Mucosa of gallbladder (tissue), 1 donor: Measurements from ENCODE around the gene RUSF1. TPM values are rescaled to one million over a fixed set of nuclear protein-coding genes. Genes with fewer than 3 reads are reported as not detected.
"Not testable (repeated sequence)": the region's sequence is repeated elsewhere in the genome, so short reads cannot be mapped to it uniquely, and the experiment has no call there.

Experiments
- DNase-seq: peaks from one replicate; pipeline ENCODE4 v3.0.0-alpha.2; 2020; ENCODE audit warnings: low spot score
- total RNA-seq: library from RNA; stranded (reverse); gene quantifications from one replicate; pipeline ENCODE4 v1.2.1, GENCODE V29; 2021
- donor health status: DM: no; HTN: no; CAD: no.

The RUSF1 gene
- total RNA-seq, 1 donor from 2014 or later = 82.6 TPM

DNA sequence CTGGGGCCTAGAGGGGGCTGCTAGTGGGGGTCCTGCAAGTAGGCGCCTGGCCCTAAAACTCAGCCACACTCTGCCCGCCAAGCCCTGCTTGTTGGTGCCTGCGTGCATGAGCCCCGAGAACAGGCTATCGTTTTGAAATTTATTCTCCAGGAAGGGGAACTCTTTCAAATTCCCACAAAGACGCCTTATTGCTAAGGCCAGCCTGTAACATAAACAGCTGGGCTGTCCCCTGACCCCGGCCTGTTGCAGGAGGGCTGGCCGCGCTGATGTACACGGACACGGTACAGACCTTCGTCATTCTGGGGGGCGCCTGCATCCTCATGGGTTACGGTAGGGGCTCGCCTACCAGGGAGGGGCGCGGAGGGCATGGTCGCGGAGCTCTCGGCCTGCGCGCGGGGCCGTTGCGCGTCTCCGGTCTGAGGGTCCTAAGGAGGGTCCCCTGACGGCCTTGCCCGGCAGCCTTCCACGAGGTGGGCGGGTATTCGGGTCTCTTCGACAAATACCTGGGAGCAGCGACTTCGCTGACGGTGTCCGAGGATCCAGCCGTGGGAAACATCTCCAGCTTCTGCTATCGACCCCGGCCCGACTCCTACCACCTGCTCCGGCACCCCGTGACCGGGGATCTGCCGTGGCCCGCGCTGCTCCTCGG lies 21.0 kb downstream of the RUSF1 start:
- no peak for DNase-seq

DNA sequence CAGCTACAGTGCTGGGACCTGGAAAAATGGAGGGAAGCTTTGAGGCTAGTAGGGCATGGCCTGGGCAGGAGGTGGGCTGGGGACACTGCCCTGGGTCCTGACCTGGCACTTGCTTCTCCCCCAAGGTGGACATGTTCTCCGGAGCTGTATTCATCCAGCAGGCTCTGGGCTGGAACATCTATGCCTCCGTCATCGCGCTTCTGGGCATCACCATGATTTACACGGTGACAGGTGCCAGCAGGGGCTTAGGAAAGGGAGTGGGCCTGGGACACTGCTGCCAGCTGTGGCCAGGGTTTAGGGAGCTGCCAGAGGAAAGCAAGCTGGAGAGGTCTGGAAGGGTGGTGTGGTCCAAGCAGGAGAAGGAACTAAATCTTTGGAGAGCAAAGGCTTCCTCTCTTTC lies 22.1 kb downstream of the RUSF1 start:
- no peak for DNase-seq

DNA sequence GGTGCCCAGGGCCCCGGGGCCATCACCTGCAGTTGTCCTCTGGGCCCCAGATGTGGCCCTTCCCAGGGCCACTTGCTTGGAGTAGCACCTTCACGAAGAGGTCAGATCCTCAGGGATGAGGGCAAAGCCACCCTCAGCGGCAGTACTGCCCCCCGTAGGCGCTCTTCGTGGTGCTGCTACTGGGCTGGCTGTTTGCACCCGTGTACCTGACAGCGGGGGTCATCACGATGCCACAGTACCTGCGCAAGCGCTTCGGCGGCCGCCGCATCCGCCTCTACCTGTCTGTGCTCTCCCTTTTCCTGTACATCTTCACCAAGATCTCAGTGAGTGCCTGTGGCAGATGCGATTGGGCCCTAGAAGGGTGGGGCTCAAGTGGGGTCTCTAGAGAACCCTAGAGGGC lies 22.6 kb downstream of the RUSF1 start:
- DNase-seq = no peak

DNA sequence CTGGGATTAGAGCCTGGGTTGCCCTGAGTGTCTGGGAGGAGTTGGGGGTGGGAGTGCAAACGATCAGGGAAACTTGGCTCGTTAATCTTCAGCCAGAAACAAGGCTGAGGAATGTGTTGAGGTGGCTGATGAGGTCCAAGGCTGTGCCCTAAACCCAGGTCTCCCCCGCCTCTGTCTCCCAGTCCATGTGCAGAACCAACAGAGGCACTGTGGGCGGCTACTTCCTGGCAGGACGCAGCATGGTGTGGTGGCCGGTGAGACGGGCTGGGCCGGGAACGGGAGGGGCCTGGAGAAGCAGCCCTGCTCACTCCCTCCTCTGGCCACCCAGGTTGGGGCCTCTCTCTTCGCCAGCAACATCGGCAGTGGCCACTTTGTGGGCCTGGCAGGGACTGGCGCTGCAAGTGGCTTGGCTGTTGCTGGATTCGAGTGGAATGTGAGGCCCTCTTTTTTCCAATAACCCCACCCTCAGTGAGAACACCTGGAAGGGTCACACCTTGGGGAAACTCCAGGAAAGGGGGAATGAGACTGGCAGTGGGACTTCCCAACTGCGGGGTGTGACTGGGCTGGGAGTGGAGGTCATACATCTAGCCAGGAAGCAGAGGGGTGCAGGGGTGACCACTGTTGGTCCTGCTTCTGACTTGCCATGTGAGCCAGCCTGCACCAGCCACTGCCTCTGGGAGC lies 23.6 kb downstream of the RUSF1 start:
- peak; percentile 67 for DNase-seq

DNA sequence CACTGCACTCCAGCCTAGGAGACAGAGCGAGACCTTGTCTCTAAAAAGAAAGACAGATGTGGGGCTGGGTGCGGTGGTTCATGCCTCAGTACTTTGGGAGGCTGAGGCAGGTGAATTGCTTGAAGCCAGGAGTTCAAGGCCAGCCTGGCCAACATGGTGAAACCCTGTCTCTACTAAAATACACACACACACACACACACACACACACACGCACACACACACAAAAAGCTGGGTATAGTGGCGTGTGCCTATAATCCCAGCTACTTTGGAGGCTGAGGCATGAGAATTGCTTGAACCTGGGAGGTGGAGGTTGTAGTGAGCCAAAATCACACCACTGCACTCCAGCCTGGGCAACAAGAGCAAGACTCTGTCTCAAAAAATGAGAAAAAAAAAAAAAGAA lies 24.1 kb downstream of the RUSF1 start:
- not testable (repeated sequence) for DNase-seq

DNA sequence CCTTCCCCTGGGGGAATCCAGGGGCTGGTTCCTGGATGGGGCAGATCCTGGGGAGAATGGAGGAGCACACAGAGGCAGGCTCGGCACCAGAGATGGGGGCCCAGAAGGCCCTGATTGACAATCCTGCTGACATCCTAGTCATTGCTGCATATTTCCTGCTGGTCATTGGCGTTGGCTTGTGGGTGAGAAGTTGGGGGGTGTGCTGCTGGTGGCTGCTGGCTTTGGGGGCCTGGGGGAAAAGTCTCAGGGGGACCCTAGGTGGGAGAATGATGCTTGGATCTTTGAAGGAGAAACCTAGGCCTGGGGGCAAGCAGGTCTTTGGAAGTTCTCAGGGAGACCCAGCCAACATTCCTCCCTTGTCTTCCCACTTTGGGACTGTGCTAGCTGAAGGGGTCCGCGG lies 25.1 kb downstream of the RUSF1 start, which contains the start of gene SLC5A2:
SLC5A2 (plus strand) TSS at position 43 of the 400 bp plus-strand sequence; CDS start at position 57, 14 bp downstream.
- no peak for DNase-seq

DNA sequence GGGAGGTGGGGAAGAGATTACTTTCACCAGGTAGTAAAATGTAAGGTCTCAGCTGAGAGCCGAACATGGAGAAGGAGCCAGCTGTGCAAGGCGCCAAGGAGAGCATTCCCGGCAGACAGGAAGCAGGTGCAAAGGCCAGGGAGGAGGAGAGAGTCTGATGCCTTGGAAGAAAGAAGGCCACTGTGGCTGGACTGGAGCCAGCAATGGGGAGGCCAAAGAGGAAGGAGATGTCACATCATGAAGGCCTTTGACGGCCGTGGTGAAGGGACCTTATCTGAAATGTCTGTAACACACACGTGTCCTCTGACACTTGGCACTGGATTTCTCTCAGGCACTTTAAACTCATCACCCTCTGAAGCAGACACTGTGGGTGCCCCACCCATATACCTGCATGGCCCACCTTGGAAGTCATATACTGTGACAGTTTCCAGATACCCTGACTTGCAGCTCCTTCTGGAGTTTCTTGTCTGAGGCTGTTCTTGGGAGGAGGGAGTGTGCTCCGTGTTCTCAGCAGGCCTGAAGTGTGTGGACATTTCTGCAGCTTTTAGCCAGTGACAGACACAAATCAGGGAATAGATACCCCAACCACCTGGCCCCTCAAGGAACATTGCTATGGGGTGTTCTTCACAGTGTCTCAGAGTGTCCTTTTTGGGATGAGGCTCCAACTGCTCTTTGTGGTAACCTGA lies 27.2 kb downstream of the RUSF1 start:
- DNase-seq = peak; percentile 61

DNA sequence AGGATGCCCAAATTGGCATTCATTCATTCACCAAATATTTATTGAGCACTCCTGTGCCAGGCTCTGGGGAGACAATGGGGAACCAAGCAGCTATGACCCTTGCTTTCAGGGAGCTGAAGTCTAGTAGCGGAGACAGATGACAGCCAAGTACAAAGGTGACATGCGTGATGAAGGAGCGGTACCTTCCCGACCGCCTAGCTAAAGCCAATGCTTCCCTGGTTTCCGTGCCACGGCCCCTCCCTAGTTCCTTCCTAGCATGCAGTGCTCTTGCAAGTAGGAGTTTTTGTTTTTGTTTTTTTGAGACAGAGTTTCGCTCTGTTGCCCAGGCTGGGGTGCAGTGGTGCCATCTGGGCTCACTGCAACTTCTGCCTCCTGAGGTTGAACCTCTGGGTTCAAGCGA lies 28.4 kb downstream of the RUSF1 start:
- DNase-seq = no peak

DNA sequence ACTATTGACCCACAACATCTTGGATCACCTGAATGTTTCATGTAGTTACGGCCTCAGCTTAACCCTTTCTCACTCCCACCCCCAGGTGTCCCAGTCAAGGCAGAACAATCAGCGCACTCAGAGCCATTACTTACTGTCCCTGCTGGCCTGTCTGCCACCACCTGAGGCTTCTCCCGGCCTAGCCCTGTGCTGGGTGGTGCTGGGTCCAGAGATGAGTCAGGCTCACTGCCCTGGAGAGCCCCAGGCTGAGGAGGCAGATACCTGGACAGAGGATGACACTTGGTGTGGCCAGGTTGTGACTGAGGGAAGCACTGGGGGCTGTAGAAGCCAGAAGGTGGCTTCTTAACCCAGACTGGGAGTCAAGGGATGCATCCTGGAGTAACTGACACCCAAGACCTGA lies 29.2 kb downstream of the RUSF1 start:
- DNase-seq = no peak

DNA sequence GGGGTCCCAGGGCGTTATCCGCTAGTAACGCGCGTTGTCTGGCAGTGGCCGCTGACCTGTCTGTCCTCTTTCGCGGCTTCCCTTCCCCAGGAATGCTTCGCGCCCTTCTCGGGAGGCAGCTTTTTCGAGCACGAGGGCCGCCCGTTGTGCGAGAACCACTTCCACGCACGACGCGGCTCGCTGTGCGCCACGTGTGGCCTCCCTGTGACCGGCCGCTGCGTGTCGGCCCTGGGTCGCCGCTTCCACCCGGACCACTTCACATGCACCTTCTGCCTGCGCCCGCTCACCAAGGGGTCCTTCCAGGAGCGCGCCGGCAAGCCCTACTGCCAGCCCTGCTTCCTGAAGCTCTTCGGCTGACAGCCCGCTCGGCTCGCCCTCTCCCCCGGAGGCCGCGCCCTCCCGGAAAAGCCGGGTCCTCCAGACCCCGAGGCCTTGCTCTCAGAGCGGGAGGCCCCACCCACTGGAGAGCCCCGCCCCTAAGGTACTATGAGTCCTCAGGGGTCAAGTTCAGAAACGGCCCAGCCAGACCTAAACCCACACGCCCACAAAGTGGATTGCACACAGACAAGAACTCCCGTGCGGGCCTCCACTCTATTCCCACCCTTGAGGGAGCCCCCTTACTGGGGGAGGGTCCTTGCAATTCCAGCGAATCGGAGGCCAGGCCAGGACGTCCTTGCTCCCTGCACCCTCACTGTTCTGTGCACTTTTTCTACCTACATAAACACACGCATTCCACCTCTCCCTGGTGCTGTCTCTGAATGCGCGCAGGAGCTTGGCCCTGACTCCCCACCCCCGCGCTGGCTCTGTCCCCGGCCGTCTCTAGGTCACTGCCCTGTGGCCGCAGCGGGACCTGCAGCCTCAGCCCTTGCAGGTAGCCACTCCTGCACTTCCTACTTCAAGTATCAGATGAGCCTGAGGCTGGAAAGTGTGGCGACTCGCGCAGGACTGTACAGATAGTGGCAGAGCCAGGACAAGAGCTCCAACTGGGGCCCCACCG lies 30.7 kb downstream of the RUSF1 start:
- DNase-seq = no peak

DNA sequence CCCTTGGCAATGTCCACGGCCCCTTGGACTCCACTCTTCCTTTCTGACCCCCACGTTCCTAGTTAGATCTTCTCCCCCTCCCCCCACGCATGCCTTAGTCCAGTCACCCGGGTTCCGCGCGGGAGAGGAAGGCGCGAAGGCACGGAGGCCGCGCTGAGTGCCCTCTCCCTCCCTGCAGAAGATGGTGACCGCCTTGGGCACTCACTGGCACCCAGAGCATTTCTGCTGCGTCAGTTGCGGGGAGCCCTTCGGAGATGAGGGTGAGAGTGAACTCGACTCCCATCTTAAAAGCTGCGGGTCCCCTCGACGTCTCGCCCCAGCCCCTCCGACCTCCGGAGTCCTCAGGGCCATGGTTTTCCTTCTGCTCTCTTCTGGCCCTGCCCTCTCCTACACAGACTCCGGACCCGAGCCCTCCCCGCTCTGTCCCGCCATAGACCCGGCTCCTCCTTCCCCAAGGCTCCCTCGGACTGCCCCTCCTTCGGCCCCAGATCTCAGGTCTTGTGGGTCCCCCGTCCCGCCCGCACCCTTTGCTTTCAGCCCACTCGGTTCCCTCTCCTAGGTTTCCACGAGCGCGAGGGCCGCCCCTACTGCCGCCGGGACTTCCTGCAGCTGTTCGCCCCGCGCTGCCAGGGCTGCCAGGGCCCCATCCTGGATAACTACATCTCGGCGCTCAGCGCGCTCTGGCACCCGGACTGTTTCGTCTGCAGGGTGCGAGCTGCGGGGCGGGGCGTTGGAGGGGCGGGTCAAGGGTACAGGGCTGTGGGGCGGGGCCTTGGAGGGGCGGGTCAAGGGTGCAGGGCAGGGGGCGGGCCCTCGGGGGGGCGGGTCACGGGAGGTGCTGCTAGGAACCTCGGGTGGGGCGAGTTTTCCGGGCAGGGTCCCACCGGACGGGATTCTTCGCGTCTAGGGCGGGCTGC lies 31.6 kb downstream of the RUSF1 start:
- DNase-seq = peak; percentile 72

DNA sequence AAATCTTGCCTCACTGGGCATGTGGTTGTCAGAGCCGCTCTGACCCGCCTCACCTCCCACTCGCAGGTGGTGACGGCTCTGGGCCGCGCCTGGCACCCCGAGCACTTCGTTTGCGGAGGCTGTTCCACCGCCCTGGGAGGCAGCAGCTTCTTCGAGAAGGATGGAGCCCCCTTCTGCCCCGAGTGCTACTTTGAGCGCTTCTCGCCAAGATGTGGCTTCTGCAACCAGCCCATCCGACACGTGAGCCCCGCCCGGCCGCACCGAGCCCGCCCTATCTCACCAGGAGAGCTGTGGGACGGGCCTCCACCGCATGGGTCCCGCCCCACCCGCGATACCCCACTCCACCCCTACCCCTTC lies 32.3 kb downstream of the RUSF1 start:
- DNase-seq = no peak

DNA sequence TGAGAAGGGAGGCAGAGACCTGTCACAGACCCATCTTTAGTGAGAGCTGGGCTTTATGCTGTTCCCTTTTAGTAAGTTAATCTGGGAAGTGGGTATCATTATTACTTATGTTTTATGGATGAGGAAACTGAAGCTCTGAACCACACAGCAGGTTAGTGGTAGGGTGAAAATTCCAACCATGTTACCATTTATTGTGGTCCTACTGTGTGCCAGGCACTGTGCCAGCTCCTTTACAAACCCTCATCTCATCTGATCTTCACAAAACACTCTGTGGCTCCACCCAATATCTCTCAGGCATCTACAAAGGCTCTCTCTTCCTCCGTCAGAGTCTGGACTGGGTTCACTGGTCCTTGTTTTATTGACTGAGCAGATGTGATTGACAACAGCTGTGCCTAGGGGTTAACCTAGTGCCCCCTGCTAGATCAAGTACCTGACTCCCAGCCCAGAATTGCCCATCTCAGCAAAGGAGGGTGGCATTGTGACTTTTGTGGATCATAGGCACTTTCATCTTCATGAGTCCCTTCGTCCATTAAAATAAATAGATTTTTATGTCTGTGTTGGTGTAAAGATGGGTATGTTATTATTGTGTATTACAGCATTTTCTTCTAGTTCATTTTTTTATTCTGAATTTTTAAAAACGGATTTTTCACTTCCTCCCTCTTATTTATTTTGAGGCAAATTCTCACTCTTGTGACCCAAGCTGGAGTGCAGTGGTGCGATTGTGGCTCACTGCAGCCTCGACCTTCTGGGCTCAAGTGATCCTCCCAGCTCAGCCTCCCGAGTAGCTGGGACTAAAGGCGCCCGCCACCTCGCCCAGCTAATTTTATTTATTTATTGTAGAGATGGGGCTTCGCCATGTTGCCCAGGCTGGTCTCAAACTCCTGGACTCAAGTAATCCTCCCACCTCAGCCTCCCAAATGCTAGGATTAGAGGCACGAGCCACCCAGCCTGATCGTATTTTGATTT lies 33.1 kb downstream of the RUSF1 start:
- DNase-seq = no peak

DNA sequence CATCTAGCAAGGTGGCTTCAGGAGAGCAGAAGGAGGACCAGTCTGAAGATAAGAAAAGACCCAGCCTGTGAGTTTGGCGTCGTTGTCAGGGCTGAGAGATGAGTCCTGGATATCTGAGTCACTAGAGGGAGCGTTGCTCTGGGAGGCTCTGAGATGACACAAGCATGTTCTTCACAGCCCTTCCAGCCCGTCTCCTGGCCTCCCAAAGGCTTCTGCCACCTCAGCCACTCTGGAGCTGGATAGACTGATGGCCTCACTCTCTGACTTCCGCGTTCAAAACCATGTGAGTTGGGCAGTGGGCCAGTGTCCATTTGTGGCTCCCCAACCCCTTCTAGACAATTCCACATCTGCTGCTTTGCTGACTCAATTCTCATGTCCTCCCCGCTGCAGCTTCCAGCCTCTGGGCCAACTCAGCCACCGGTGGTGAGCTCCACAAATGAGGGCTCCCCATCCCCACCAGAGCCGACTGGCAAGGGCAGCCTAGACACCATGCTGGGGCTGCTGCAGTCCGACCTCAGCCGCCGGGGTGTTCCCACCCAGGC lies 33.9 kb downstream of the RUSF1 start:
- DNase-seq = no peak

DNA sequence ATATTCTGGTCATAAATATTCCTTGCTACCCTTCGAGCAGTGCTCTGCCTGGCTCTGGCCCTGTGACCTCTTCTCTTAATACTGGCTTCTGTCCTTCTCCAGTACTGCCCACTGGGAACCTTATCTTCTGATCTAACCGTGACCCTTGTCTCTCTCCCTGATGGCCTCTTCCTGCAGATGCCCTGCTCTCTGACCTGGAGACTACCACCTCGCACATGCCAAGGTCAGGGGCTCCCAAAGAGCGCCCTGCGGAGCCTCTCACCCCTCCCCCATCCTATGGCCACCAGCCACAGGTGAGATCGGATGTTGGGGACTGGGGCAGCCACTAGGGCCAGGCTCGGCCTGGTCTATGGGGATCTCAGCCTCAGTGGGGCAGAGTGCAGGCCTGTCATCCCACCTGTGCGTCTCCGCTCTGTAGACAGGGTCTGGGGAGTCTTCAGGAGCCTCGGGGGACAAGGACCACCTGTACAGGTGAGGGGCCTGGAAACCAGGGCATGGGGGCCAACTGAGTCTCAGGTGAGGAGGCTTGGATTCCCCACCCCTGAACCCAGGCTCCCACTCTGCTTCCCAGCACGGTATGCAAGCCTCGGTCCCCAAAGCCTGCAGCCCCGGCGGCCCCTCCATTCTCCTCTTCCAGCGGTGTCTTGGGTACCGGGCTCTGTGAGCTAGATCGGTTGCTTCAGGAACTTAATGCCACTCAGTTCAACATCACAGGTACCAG lies 34.8 kb downstream of the RUSF1 start:
- DNase-seq = no peak

DNA sequence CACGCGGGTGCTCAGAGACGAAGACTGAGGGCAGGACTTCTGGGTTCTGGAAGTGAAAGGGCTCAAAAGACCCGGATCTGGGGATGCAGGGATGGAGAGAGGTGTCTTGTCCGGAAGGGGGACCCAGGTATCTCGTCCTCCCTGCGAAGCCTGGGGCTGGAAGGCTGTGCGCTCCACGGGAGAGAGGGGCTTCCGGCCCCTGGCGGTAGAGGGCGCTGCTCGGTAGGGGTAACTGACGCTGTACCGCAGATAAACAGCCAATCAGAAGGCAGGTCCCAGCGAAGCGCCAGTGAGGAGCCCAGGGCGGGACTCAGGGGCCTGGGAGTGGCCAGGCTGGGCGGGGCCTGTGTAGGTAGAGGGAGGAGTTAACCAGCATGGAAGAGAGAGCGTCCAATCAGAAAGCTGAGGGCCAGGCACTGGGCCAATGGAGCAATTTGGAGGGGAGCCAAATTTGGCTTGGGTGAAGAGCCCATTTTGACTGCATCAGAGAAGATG lies 35.4 kb downstream of the RUSF1 start:
- peak; percentile 83 for DNase-seq

DNA sequence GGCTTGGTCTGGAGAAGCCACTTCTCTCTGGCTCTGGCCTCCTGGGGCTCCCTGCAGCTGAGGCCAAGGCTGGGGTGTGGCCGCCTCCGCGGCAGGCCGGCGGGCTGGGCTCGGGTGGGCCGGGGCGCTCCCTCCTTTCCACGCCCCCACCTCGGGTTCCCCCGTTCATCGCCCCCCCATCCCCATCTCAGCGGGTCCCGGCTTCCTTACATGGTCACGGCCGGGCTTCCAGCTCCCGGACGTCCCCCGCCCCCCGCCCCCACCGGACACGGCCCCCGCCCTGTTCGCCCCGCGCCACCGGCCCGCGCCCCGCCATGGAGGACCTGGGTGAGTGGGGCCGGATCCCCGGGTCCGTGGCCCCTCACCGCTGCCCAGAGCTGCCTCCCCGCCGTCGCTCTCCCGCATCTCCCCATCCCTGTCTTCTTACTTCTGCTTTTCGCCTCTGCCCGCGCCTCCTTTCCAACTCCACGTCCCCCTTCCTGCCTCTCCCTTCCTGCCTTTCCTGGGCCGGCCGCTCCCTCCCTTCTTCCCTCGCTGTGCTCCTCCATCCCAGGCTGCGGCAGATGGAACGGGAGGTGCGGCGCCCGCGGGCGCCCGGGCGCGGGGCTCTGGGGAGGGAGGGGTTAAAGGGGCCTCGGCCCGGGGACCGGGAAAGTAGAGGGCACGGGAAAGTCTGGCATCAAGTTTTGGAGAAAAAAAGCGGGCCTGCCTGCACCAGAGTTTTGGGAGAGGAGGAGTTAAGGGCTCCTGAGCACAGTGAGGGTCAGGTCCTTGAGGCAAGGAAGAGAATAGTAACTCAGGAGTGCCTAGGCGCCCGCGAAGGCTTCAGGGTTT lies 36.1 kb downstream of the RUSF1 start, which contains the start of gene TGFB1I1:
TGFB1I1 (plus strand) TSS at position 278 of the 834 bp plus-strand sequence; CDS start at position 315, 37 bp downstream.
- DNase-seq = peak; percentile 62
